GM23338 (cell line): Measurements from ENCODE around the gene LAPTM5. TPM values are rescaled to one million over a fixed set of nuclear protein-coding genes. Genes with fewer than 3 reads are reported as not detected.

ENCODE experiments used
- ATAC-seq: fragments of 200-7000 bp; cut with Tn5 transposase; 3 replicates; pipeline ENCODE4 v1.9.1; 2020
- DNase-seq: peaks from one replicate; pipeline ENCODE4 v3.0.0-alpha.2; 2015; ENCODE audit warnings: low spot score
- H2AFZ ChIP-seq: fragments of 200-600 bp; sonication (generic); 2 replicates; pipeline ENCODE4 v1.8.0; 2016; ENCODE audit warnings: antibody characterized with exemption, mild to moderate bottlenecking, moderate library complexity
- H3F3A ChIP-seq: fragments of 200-600 bp; sonication (generic); replicated peaks from 2 replicates; pipeline ENCODE4 v1.8.0; 2017; ENCODE audit warnings: antibody characterized with exemption, mixed run types, low read depth
- H3K27ac ChIP-seq: fragments of 200-600 bp; sonication (generic); 2 replicates; pipeline ENCODE4 v1.6.1; 2016; ENCODE audit warnings: low read depth
- H3K27me3 ChIP-seq: fragments of 200-600 bp; sonication (generic); 2 replicates; pipeline ENCODE4 v1.8.0; 2016; ENCODE audit warnings: mild to moderate bottlenecking, mixed run types, moderate library complexity; ENCODE audit not compliant: insufficient read depth
- H3K36me3 ChIP-seq: fragments of 200-600 bp; sonication (generic); 2 replicates; pipeline ENCODE4 v1.8.0; 2016; ENCODE audit warnings: mild to moderate bottlenecking; ENCODE audit not compliant: insufficient read depth
- H3K4me1 ChIP-seq: fragments of 200-600 bp; sonication (generic); 2 replicates; pipeline ENCODE4 v1.8.0; 2016; ENCODE audit warnings: mild to moderate bottlenecking, moderate library complexity; ENCODE audit not compliant: insufficient read depth
- H3K4me2 ChIP-seq: fragments of 200-600 bp; sonication (generic); 2 replicates; pipeline ENCODE4 v1.7.1; 2017; ENCODE audit warnings: mixed run types
- H3K4me3 ChIP-seq: fragments of 200-600 bp; sonication (generic); 2 replicates; pipeline ENCODE4 v1.6.1; 2016; ENCODE audit warnings: mixed run types
- H3K79me2 ChIP-seq: fragments of 200-600 bp; sonication (generic); replicated peaks from 2 replicates; pipeline ENCODE4 v1.8.0; 2017; ENCODE audit warnings: mild to moderate bottlenecking; ENCODE audit not compliant: insufficient read depth
- H3K9me2 ChIP-seq: fragments of 200-600 bp; sonication (generic); 2 replicates; pipeline ENCODE4 v1.8.0; 2017; ENCODE audit not compliant: insufficient read depth
- H4K20me1 ChIP-seq: fragments of 200-600 bp; sonication (generic); replicated peaks from 2 replicates; pipeline ENCODE4 v1.8.0; 2017; ENCODE audit warnings: mild to moderate bottlenecking; ENCODE audit not compliant: insufficient read depth
- H3K27ac Mint-ChIP-seq: 2 replicates; pipeline ENCODE4 v1.8.0; 2020; ENCODE audit warnings: inconsistent platforms, mild to moderate bottlenecking, moderate library complexity, mixed read lengths
- H3K27me3 Mint-ChIP-seq: 3 replicates; pipeline ENCODE4 v1.8.0; 2022; ENCODE audit warnings: low read depth, mild to moderate bottlenecking, moderate library complexity, mixed read lengths, inconsistent platforms; ENCODE audit not compliant: insufficient read depth, poor library complexity
- H3K36me3 Mint-ChIP-seq: 3 replicates; pipeline ENCODE4 v1.8.0; 2021; ENCODE audit warnings: low read depth, mild to moderate bottlenecking, inconsistent platforms, moderate library complexity, mixed read lengths
- H3K4me1 Mint-ChIP-seq: 3 replicates; pipeline ENCODE4 v1.8.0; 2020; ENCODE audit warnings: mild to moderate bottlenecking, inconsistent platforms, mixed read lengths
- H3K4me3 Mint-ChIP-seq: 3 replicates; pipeline ENCODE4 v1.8.0; 2021; ENCODE audit warnings: moderate library complexity, mild to moderate bottlenecking, inconsistent platforms, mixed read lengths
- H3K9me3 Mint-ChIP-seq: 3 replicates; pipeline ENCODE4 v1.8.0; 2020; ENCODE audit warnings: moderate library complexity, mild to moderate bottlenecking, inconsistent platforms, mixed read lengths
- CREB1 ChIP-seq: fragments of 250-450 bp; sonication (Bioruptor Pico); IDR thresholded peaks from 2 replicates; pipeline ENCODE4 v1.5.0; 2020; ENCODE audit warnings: low read depth, mild to moderate bottlenecking, moderate library complexity
- CTCF ChIP-seq, 2 experiments: fragments of 200-600 bp in 1 of 2; sonication (generic) in 1 of 2; conservative IDR thresholded peaks; 2 replicates each; pipeline versions ENCODE4 v1.5.1 to v1.6.1; 2016 to 2017; ENCODE audit warnings: antibody characterized with exemption in 2 of 2, low read depth in 2 of 2, mild to moderate bottlenecking in 2 of 2, moderate library complexity in 1 of 2
- EZH2phosphoT487 ChIP-seq: fragments of 200-600 bp; sonication (generic); IDR thresholded peaks from one replicate; pipeline ENCODE4 v1.8.1; 2018; ENCODE audit warnings: antibody characterized with exemption; ENCODE audit not compliant: unreplicated experiment
- JUNB ChIP-seq: IDR thresholded peaks from one replicate; pipeline ENCODE4 v1.6.1; 2016; ENCODE audit warnings: antibody characterized with exemption; ENCODE audit not compliant: unreplicated experiment
- REST ChIP-seq: IDR thresholded peaks from one replicate; pipeline ENCODE4 v1.6.1; 2018; ENCODE audit warnings: antibody characterized with exemption; ENCODE audit not compliant: unreplicated experiment
- STAT1 ChIP-seq: IDR thresholded peaks from one replicate; pipeline ENCODE4 v1.6.1; 2016; ENCODE audit warnings: antibody characterized with exemption; ENCODE audit not compliant: unreplicated experiment
- ZNF114 ChIP-seq: fragments of 250-450 bp; sonication (Bioruptor Pico); IDR thresholded peaks from 2 replicates; pipeline ENCODE4 v1.5.0; 2020; ENCODE audit warnings: mild to moderate bottlenecking, moderate library complexity
- ZNF331 ChIP-seq: fragments of 250-450 bp; sonication (Bioruptor Pico); IDR thresholded peaks from 2 replicates; pipeline ENCODE4 v1.5.0; 2020; ENCODE audit warnings: low read depth, mild to moderate bottlenecking, moderate library complexity
- ZNF462 ChIP-seq: fragments of 250-450 bp; sonication (Bioruptor Pico); IDR thresholded peaks from 2 replicates; pipeline ENCODE4 v1.5.0; 2020; ENCODE audit warnings: mild to moderate bottlenecking, moderate library complexity
- polyA plus RNA-seq: library from polyadenylated mRNA; unstranded; fragments of >200 nt; fragmentation: Nextera tagmentation; extraction: Ambion mirVana; gene quantifications from 2 replicates; pipeline ENCODE4 v1.2.1, GENCODE V29; 2016
- total RNA-seq: library from RNA; depleted of rRNA; stranded (reverse); fragments of >200 nt; shearing (Covaris generic); gene quantifications from 2 replicates; pipeline ENCODE4 v1.2.3, GENCODE V29; 2014
- TF ChIP-seq, protein P1 (sequence below): IDR thresholded peaks from 2 replicates; pipeline ENCODE4 v1.6.1; 2016; ENCODE audit warnings: antibody characterized with exemption

LAPTM5 gene
- total and polyA plus RNA-seq, 2 experiments from 2014 or later, result 0.21 TPM; not detected in 1

DNA sequence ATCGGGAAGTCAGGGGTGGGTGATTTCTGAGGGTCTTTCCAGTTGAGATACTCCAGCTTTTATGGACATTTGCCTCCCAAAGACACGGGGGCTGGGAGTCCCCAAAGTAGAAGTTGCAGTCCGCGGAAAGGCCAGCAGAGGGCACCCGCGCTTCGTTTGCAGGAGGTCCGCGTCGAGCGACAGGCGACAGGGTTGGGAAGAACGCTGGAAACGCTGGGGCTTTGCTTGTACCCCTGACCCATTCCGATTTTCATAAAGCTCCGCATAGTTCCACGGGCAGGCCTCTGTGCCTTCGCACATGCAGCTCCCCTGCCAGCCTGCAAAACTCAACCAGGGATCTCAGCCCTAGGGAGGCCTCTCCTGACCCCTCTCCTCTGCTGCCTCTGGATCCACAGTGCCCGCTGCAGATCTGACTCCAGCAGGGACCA, 44.2 kb upstream of the LAPTM5 start:
- Histone ChIP-seq H3F3A (no peaks in the 10 kb centered on the region), H2AFZ (peak overlapping the region; percentile 94), H3K27me3 (no peaks in the 10 kb centered on the region), H3K9me2 (no peaks in the 10 kb centered on the region), H4K20me1 (no peaks in the 10 kb centered on the region), H3K79me2 (no peaks in the 10 kb centered on the region), H3K36me3 (no peaks in the 10 kb centered on the region), H3K4me1 (peaks cover 14% of the 10 kb centered on the region), H3K4me3 (peak overlapping the region; percentile 44), H3K4me2 (peak overlapping the region; percentile 79), H3K27ac (no peak overlapping the region)
- Mint-ChIP-seq H3K4me1 (peaks cover 40% of the 10 kb centered on the region), H3K27ac (no peak overlapping the region), H3K36me3 (no peaks in the 10 kb centered on the region), H3K4me3 (peak overlapping the region; percentile 52), H3K9me3 (no peaks in the 10 kb centered on the region), H3K27me3 (peaks cover 7% of the 10 kb centered on the region)
- peak; percentile 64 for ATAC-seq
- peak; percentile 92 for DNase-seq
- TF ChIP-seq CREB1 (CRISPR knock-in tag) (no peak), CTCF (conservative IDR thresholded peaks at IDR 0.05; ENCODE audit: low read depth in 2 of 2) (peak; percentile 96 to 97)

DNA sequence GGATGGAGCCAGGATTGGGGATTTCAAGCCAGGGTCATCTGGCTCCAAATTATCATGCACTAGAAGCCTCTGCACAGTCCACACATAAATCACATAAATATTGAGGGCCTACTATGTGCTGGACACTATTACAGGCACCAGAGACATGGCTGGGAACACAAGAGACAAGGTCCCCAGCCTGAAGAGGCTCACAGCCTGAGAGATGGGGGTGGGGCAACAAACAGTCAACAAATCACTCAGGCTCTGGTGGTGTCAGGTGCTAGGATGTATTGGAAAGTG, 41.6 kb upstream of the LAPTM5 start:
- no peak overlapping the region for H3K27ac Mint-ChIP-seq
- ATAC-seq, result no peak
- no peaks in the 10 kb centered on the region for H3K36me3 Mint-ChIP-seq
- TF ChIP-seq ZNF331 (CRISPR knock-in tag) (no peak), ZNF462 (CRISPR knock-in tag) (no peak), EZH2phosphoT487 (no peak), ZNF114 (no peak), REST (no peak), CREB1 (CRISPR knock-in tag) (no peak), JUNB (no peak), STAT1 (no peak)
- TF ChIP-seq, protein P1, sequence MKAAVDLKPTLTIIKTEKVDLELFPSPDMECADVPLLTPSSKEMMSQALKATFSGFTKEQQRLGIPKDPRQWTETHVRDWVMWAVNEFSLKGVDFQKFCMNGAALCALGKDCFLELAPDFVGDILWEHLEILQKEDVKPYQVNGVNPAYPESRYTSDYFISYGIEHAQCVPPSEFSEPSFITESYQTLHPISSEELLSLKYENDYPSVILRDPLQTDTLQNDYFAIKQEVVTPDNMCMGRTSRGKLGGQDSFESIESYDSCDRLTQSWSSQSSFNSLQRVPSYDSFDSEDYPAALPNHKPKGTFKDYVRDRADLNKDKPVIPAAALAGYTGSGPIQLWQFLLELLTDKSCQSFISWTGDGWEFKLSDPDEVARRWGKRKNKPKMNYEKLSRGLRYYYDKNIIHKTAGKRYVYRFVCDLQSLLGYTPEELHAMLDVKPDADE, result no peak

More for the DNA sequence above, 41.6 kb upstream of the LAPTM5 start:
- H3K79me2 ChIP-seq, result no peaks in the 10 kb centered on the region
- H3K9me2 ChIP-seq, result no peaks in the 10 kb centered on the region
- Mint-ChIP-seq H3K4me3 (no peak overlapping the region), H3K9me3 (no peaks in the 10 kb centered on the region), H3K27me3 (peaks cover 5% of the 10 kb centered on the region), H3K4me1 (peaks cover 19% of the 10 kb centered on the region)
- H3F3A ChIP-seq, result no peaks in the 10 kb centered on the region
- no peak overlapping the region for H3K4me2 ChIP-seq
- no peaks in the 10 kb centered on the region for H3K27me3 ChIP-seq
- no peaks in the 10 kb centered on the region for H3K36me3 ChIP-seq
- DNase-seq, result no peak
- H3K4me1 ChIP-seq, result peaks cover 5% of the 10 kb centered on the region; the same call in 1 of the 2 replicates
- no peak overlapping the region for H2AFZ ChIP-seq
- no peak overlapping the region for H3K4me3 ChIP-seq
- no peak overlapping the region for H3K27ac ChIP-seq
- H4K20me1 ChIP-seq, result no peaks in the 10 kb centered on the region
